ENCODE measurements around the gene CRABP1.
"Not testable (repeated sequence)": the region's sequence is repeated elsewhere in the genome, so short reads cannot be mapped to it uniquely, and the experiment has no call there.

The CRABP1 gene

GRCh38 chr15:78374436-78375393, 34.6 kb downstream of the CRABP1 start:
- TF ChIP-seq CTCF (IDR thresholded peaks at IDR 0.05; ENCODE audit: low read depth, low read length): no peak
- H3K4me3 ChIP-seq (ENCODE audit: low read depth, low read length): no peak overlapping the region

- not testable (repeated sequence) for H3K4me3 ChIP-seq (ENCODE audit: low read depth, low read length)
These were observed 40.0 kb downstream of the CRABP1 start for GRCh38 chr15:78380143-78380542.

GRCh38 chr15:78382114-78382880, 42.1 kb downstream of the CRABP1 start:
- TF ChIP-seq CTCF (IDR thresholded peaks at IDR 0.05; ENCODE audit: low read depth, low read length): no peak
- no peak overlapping the region for H3K4me3 ChIP-seq (ENCODE audit: low read depth, low read length)

- no peak overlapping the region for H3K4me3 ChIP-seq (ENCODE audit: low read depth, low read length)
- TF ChIP-seq CTCF (IDR thresholded peaks at IDR 0.05; ENCODE audit: low read depth, low read length): no peak
These were observed 44.5 kb downstream of the CRABP1 start for GRCh38 chr15:78384651-78385050.

- no peak for TF ChIP-seq CTCF (IDR thresholded peaks at IDR 0.05; ENCODE audit: low read depth, low read length)
- no peak overlapping the region for H3K4me3 ChIP-seq (ENCODE audit: low read depth, low read length)
These were observed 47.3 kb downstream of the CRABP1 start for GRCh38 chr15:78387246-78388037.

- no peak for TF ChIP-seq CTCF (IDR thresholded peaks at IDR 0.05; ENCODE audit: low read depth, low read length)
- H3K4me3 ChIP-seq (ENCODE audit: low read depth, low read length): no peak overlapping the region
These were observed 48.7 kb downstream of the CRABP1 start for GRCh38 chr15:78388865-78389264.

- no peak overlapping the region for H3K4me3 ChIP-seq (ENCODE audit: low read depth, low read length)
- no peak for TF ChIP-seq CTCF (IDR thresholded peaks at IDR 0.05; ENCODE audit: low read depth, low read length)
These were observed 49.2 kb downstream of the CRABP1 start for GRCh38 chr15:78389322-78389721.
